Type B pancreatic cell (in vitro differentiated cells): ENCODE data around the gene MAP2. TPM values are rescaled to one million over a fixed set of nuclear protein-coding genes. Genes with fewer than 3 reads are reported as not detected.

Experiments
- DNase-seq: peaks from one replicate; pipeline ENCODE4 v3.0.0; 2021; ENCODE audit warnings: mixed read lengths; ENCODE audit not compliant: unreplicated experiment; ENCODE audit errors: extremely low spot score
- H3K27ac Mint-ChIP-seq: 2 replicates; pipeline ENCODE4 v1.8.0; 2021; ENCODE audit warnings: mild to moderate bottlenecking, mixed read lengths
- H3K27me3 Mint-ChIP-seq: 2 replicates; pipeline ENCODE4 v1.8.0; 2021; ENCODE audit warnings: mixed read lengths
- H3K36me3 Mint-ChIP-seq: 2 replicates; pipeline ENCODE4 v1.8.0; 2021; ENCODE audit warnings: mixed read lengths
- H3K4me1 Mint-ChIP-seq: one replicate; pipeline ENCODE4 v1.8.0; 2021; ENCODE audit warnings: mixed read lengths; ENCODE audit not compliant: unreplicated experiment
- H3K4me3 Mint-ChIP-seq: 2 replicates; pipeline ENCODE4 v1.8.0; 2021; ENCODE audit warnings: mild to moderate bottlenecking, mixed read lengths
- H3K9me3 Mint-ChIP-seq: 2 replicates; pipeline ENCODE4 v1.8.0; 2021; ENCODE audit warnings: mixed read lengths
- total RNA-seq: library from RNA; stranded (reverse); gene quantifications from 2 replicates; pipeline ENCODE4 v1.2.1, GENCODE V29; 2021; ENCODE audit warnings: low replicate concordance
- TF ChIP-seq, protein P1 (sequence below): fragments of 200-600 bp; sonication (generic); conservative IDR thresholded peaks from 2 replicates; pipeline ENCODE4 v1.5.0; 2021; ENCODE audit warnings: antibody characterized with exemption, mild to moderate bottlenecking

MAP2 gene
- total RNA-seq, 1 donor from 2014 or later = 37.5 TPM

DNA sequence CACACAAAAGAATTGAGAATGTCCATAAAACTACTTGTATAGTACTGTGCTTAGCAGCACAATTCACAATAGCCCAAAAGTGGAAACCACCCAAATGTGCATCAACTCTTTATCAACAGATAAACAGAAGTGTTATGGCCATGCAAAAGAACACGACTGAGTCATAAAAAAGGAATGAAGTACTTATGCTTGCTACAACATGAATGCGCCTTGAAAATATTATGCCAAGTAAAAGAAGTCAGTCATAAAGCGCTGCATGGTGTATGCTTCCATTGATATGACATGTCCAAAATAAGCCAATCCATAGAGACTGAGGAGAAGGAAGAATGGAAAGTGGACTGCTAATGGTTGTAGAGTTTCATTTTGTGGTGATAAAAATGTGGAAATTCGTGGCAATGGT, 12.1 kb upstream of the MAP2 start:
- Mint-ChIP-seq H3K27ac (no peak overlapping the region), H3K27me3 (no peaks in the 10 kb centered on the region), H3K9me3 (no peaks in the 10 kb centered on the region), H3K36me3 (no peaks in the 10 kb centered on the region), H3K4me1 (no peaks in the 10 kb centered on the region), H3K4me3 (no peak overlapping the region)
- no peak for DNase-seq
- TF ChIP-seq, protein P1, sequence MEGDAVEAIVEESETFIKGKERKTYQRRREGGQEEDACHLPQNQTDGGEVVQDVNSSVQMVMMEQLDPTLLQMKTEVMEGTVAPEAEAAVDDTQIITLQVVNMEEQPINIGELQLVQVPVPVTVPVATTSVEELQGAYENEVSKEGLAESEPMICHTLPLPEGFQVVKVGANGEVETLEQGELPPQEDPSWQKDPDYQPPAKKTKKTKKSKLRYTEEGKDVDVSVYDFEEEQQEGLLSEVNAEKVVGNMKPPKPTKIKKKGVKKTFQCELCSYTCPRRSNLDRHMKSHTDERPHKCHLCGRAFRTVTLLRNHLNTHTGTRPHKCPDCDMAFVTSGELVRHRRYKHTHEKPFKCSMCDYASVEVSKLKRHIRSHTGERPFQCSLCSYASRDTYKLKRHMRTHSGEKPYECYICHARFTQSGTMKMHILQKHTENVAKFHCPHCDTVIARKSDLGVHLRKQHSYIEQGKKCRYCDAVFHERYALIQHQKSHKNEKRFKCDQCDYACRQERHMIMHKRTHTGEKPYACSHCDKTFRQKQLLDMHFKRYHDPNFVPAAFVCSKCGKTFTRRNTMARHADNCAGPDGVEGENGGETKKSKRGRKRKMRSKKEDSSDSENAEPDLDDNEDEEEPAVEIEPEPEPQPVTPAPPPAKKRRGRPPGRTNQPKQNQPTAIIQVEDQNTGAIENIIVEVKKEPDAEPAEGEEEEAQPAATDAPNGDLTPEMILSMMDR = no peak

- no peaks in the 10 kb centered on the region for H3K27me3 Mint-ChIP-seq
Observed at GRCh38 chr2:209413311-209414014, 10.4 kb upstream of the MAP2 start.

GRCh38 chr2:209416913-209417312, 6.9 kb upstream of the MAP2 start:
- TF ChIP-seq, protein P1 = no peak
- Mint-ChIP-seq H3K4me1 (no peaks in the 10 kb centered on the region), H3K27ac (no peak overlapping the region), H3K9me3 (no peaks in the 10 kb centered on the region), H3K4me3 (no peak overlapping the region), H3K36me3 (no peaks in the 10 kb centered on the region), H3K27me3 (peaks cover 4% of the 10 kb centered on the region)
- no peak for DNase-seq

More at GRCh38 chr2:209413311-209414014, 10.4 kb upstream of the MAP2 start:
- H3K4me1 Mint-ChIP-seq = no peaks in the 10 kb centered on the region
- no peak overlapping the region for H3K4me3 Mint-ChIP-seq
- no peak overlapping the region for H3K27ac Mint-ChIP-seq
- TF ChIP-seq, protein P1 = no peak
- no peak for DNase-seq
- no peaks in the 10 kb centered on the region for H3K36me3 Mint-ChIP-seq
- no peaks in the 10 kb centered on the region for H3K9me3 Mint-ChIP-seq

- Mint-ChIP-seq H3K4me3 (peak overlapping the region; percentile 50), H3K4me1 (peaks cover 16% of the 10 kb centered on the region), H3K27me3 (peaks cover 14% of the 10 kb centered on the region), H3K36me3 (no peaks in the 10 kb centered on the region), H3K9me3 (no peaks in the 10 kb centered on the region), H3K27ac (no peak overlapping the region)
- TF ChIP-seq, protein P1 = no peak
- DNase-seq = no peak
Observed at GRCh38 chr2:209422191-209422754, 1.6 kb upstream of the MAP2 start.

DNA sequence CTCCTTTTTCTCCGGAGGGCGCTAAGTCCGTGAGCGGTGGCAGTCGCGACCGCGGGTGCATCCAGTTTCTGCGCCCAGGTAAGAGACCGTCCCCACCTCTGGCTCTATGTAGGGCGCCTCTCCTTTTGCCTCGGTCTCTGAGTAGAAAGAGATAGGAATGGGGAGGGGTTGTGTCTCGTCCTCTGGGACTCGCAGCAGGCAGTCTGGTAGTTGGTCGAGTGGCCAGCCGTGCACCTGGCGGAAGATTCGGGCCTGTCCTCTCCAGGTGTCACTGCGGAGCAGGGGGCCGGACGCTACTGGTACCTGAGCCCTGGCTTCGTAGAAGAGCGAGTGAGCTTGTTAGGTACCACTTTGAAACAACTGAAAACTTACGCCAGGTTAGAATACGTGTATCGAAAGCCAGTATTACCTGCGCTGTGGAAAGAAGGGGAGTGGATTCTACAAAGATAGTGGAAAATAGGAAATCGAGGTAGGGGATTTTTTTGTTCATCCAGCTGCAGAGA, 403 bp downstream of the MAP2 start:
- TF ChIP-seq, protein P1 = no peak
- H3K9me3 Mint-ChIP-seq = no peaks in the 10 kb centered on the region
- H3K4me3 Mint-ChIP-seq = peak overlapping the region; percentile 87
- peak overlapping the region; percentile 42 for H3K27ac Mint-ChIP-seq
- H3K27me3 Mint-ChIP-seq = peaks cover 17% of the 10 kb centered on the region
- no peaks in the 10 kb centered on the region for H3K36me3 Mint-ChIP-seq
- peaks cover 16% of the 10 kb centered on the region for H3K4me1 Mint-ChIP-seq
- DNase-seq = peak; percentile 65
